ENCODE results near the gene SLC15A4. TPM values are rescaled to one million over a fixed set of nuclear protein-coding genes. Genes with fewer than 3 reads are reported as not detected.

The SLC15A4 gene
- total and polyA plus RNA-seq, 4 donors = 11.7 to 42.4 (median 31.9) TPM

- H3K4me1 ChIP-seq (ENCODE audit: control insufficient read depth in 5 of 5, insufficient read depth in 5 of 5, low read length in 5 of 5) = peaks cover 0 to 3% (median 0%) of the 10 kb centered on the region in 5 donors
- no peak for ATAC-seq (ENCODE audit: insufficient read depth, low FRiP score)
These were observed 33.0 kb upstream of the SLC15A4 start for GRCh38 chr12:128856791-128857078.

DNA sequence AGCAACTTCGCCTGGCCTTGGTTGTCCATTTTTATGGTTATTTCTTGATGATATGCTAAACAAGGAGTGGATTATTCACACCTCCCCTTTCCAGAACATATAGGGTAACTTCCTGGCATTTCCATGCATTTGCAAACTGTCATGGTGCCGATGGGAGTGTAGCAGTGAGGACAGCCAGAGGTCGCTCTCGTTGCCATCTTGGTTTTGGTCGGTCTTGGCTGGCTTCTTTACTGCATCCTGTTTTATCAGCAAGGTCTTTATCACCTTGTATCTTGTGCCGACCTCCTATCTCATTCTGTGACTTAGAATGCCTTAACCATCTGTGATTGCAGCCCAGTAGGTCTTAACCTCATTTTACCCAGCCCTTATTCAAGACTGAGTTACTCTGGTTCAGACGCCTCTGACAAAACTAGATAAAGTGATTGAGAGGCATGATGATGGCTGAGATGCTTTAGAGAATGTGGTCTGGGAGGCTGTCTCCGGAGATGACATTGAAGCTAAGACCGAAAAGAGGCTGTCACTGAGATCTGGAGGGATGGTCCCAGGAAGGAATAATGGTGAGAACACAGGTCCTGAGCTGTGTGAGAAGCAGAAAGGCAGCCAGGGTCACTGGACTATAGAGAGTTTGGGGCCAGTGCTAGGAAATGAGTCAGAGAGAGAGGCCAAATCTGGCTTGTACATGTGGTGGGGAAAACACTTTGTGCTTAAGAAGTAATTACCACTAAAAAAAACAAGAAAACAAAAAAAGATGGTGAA, 32.5 kb upstream of the SLC15A4 start:
- TF ChIP-seq CTCF (IDR thresholded peaks at IDR 0.05; ENCODE audit: control extremely low read depth, extremely low read depth) = no peak
- DNase-seq (no peak), ATAC-seq (ENCODE audit: insufficient read depth, low FRiP score) (no peak)
- Histone ChIP-seq H3K27me3 (ENCODE audit: control insufficient read depth in 3 of 3, insufficient read depth in 3 of 3, low read length in 2 of 3) (peaks cover 6 to 14% (median 12%) of the 10 kb centered on the region in 3 donors), H3K36me3 (ENCODE audit: control insufficient read depth in 4 of 4, insufficient read depth in 4 of 4, low read length in 4 of 4) (no peaks in the 10 kb centered on the region), H3K27ac (ENCODE audit: low read depth in 1 of 2, low read length in 1 of 2) (no peak overlapping the region), H3K9me3 (ENCODE audit: control insufficient read depth in 4 of 4, insufficient read depth in 3 of 4, low read length in 3 of 4) (peaks cover 0 to 6% (median 0%) of the 10 kb centered on the region in 4 donors), H3K9ac (ENCODE audit: insufficient read depth in 1 of 2, low read length in 2 of 2) (no peak overlapping the region), H3K4me3 (no peak overlapping the region), H3K4me1 (ENCODE audit: control insufficient read depth in 5 of 5, insufficient read depth in 5 of 5, low read length in 5 of 5) (peaks cover 0 to 3% (median 0%) of the 10 kb centered on the region in 5 donors)
- 86 to 91% methylated on average over 9 of the region's 9 CpGs for WGBS, 2 donors

More at GRCh38 chr12:128856791-128857078, 33.0 kb upstream of the SLC15A4 start:
- H3K9ac ChIP-seq (ENCODE audit: insufficient read depth in 1 of 2, low read length in 2 of 2) = no peak overlapping the region
- no peak overlapping the region for H3K4me3 ChIP-seq
- no peak for DNase-seq
- H3K27me3 ChIP-seq (ENCODE audit: control insufficient read depth in 3 of 3, insufficient read depth in 3 of 3, low read length in 2 of 3) = peaks cover 6 to 14% (median 12%) of the 10 kb centered on the region in 3 donors
- 91 to 95% methylated on average over 7 of the region's 7 CpGs for WGBS, 2 donors
- no peak overlapping the region for H3K27ac ChIP-seq (ENCODE audit: low read depth in 1 of 2, low read length in 1 of 2)
- TF ChIP-seq CTCF (IDR thresholded peaks at IDR 0.05; ENCODE audit: control extremely low read depth, extremely low read depth) = no peak
- peaks cover 0 to 6% (median 0%) of the 10 kb centered on the region in 4 donors for H3K9me3 ChIP-seq (ENCODE audit: control insufficient read depth in 4 of 4, insufficient read depth in 3 of 4, low read length in 3 of 4)
- no peaks in the 10 kb centered on the region for H3K36me3 ChIP-seq (ENCODE audit: control insufficient read depth in 4 of 4, insufficient read depth in 4 of 4, low read length in 4 of 4)

DNA sequence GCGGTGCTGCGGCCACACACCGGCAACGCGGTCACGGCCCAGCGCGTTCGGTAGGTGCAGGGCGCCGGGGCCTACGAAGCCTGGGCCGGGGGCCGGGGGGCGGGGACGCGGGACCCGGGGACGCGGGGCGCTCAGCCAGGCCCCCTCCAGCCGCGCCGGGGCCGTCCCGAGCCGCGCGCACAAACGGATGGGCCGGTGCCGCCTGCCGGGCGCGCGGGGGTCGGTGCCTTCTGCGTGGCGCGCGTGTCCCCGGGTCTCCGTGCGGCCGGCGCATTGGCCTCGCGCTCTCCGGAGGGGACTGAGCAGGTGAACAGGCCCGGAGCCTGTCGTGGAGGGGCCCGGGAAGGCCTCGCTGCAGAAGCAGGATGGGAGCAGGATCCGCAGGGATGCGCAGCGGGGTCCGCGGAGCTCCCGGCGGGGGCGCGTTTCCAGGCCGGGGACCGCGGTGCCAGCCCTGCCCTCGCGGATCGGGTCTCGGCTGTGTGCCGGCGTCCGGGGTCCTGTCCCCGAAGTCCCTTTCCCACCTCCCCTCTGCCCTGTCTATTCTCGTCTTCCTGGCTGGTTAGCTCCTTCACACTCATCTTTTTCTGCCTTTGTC, 29.9 kb upstream of the SLC15A4 start:
- Histone ChIP-seq H3K4me1 (ENCODE audit: control insufficient read depth in 5 of 5, insufficient read depth in 5 of 5, low read length in 5 of 5) (peaks cover 0 to 3% (median 0%) of the 10 kb centered on the region in 5 donors), H3K9me3 (ENCODE audit: control insufficient read depth in 4 of 4, insufficient read depth in 3 of 4, low read length in 3 of 4) (peaks cover 0 to 6% (median 0%) of the 10 kb centered on the region in 4 donors), H3K27ac (ENCODE audit: low read depth in 1 of 2, low read length in 1 of 2) (peak overlapping the region in 1 of 2 donors; percentile 32), H3K27me3 (ENCODE audit: control insufficient read depth in 3 of 3, insufficient read depth in 3 of 3, low read length in 2 of 3) (peaks cover 6 to 15% (median 14%) of the 10 kb centered on the region in 3 donors), H3K36me3 (ENCODE audit: control insufficient read depth in 4 of 4, insufficient read depth in 4 of 4, low read length in 4 of 4) (no peaks in the 10 kb centered on the region), H3K9ac (ENCODE audit: insufficient read depth in 1 of 2, low read length in 2 of 2) (no peak overlapping the region), H3K4me3 (no peak overlapping the region)
- DNase-seq (peak in 1 of 3 donors; percentile 7), ATAC-seq (ENCODE audit: insufficient read depth, low FRiP score) (no peak)
- 0 to 4% methylated on average over 37 to 74 of the region's 74 CpGs for WGBS, 2 donors
- no peak for TF ChIP-seq CTCF (IDR thresholded peaks at IDR 0.05; ENCODE audit: control extremely low read depth, extremely low read depth)

Data from lung (tissue), 12 donors.